K562 (cell line): ENCODE data around the gene CMBL. TPM values are rescaled to one million over a fixed set of nuclear protein-coding genes. Genes with fewer than 3 reads are reported as not detected.

Experiments used
- ATAC-seq: fragments of 200-7000 bp; cut with Tn5 transposase; 3 replicates; pipeline ENCODE4 v1.9.1; 2020; ENCODE audit warnings: moderate library complexity
- BruUV-seq: library from RNA; stranded (reverse); fragments of 400-500 nt; replicated peaks from 2 replicates; lab custom pipeline; 2021; lab: Mats Ljungman, UMichigan
- CTCF ChIA-PET: fragments of 300-600 bp; formaldehyde crosslinking; extraction: SDS; loops from one replicate; lab custom pipeline; 2021; ENCODE audit warnings: low intra/inter-chr PET ratio; lab: Yijun Ruan, JAX
- POLR2A ChIA-PET: fragments of 300-600, 350-650 bp; sonication (Branson Sonifier 250); formaldehyde crosslinking; extraction: SDS; loops from one replicate; lab custom pipeline; 2021; ENCODE audit warnings: antibody characterized with exemption, inconsistent platforms; lab: Yijun Ruan, JAX
- DNase-seq, 4 experiments: peaks; one replicate each; pipeline versions ENCODE4 v3.0.0 to v3.0.0-alpha.2; 2011 to 2018; ENCODE audit warnings: low spot score in 3 of 4, mixed read lengths in 3 of 4; ENCODE audit errors: extremely low read depth in 1 of 4
- FAIRE-seq: peaks from 2 replicates; lab custom pipeline; 2011; peaks lifted over from hg19 to GRCh38; lab: Jason Lieb, UNC
- H2AFZ ChIP-seq: 2 replicates; pipeline ENCODE4 v1.6.0; 2011; ENCODE audit warnings: low read depth, low read length, control low read depth, inconsistent platforms
- H3K27ac ChIP-seq: fragments of 200-600 bp; 3 replicates; pipeline ENCODE4 v1.8.0; 2011; ENCODE audit warnings: low read depth, mild to moderate bottlenecking, control low read depth, inconsistent platforms, low read length, moderate library complexity, mixed read lengths; ENCODE audit errors: extremely low read depth
- H3K27me3 ChIP-seq, 2 experiments: fragments of 300-600 bp in 1 of 2; 2 replicates in 1 of 2; 3 replicates in 1 of 2; pipeline versions ENCODE4 v1.6.0 to v1.8.0; 2011; ENCODE audit warnings: inconsistent platforms in 2 of 2, low read length in 2 of 2, mild to moderate bottlenecking in 1 of 2, mixed read lengths in 1 of 2, moderate library complexity in 1 of 2; ENCODE audit not compliant: control insufficient read depth in 2 of 2, insufficient read depth in 2 of 2
- H3K36me3 ChIP-seq: fragments of 300-600 bp; 3 replicates; pipeline ENCODE4 v1.8.0; 2011; ENCODE audit warnings: mild to moderate bottlenecking, low read length, inconsistent platforms; ENCODE audit not compliant: control insufficient read depth, insufficient read depth
- H3K4me1 ChIP-seq, 2 experiments: fragments of 200-600 bp in 1 of 2; replicated peaks in 1 of 2; 2 replicates in 1 of 2; 3 replicates in 1 of 2; pipeline versions ENCODE4 v1.5.1 to v1.8.0; 2011; ENCODE audit warnings: inconsistent platforms in 2 of 2, low read length in 2 of 2, mild to moderate bottlenecking in 1 of 2, mixed read lengths in 1 of 2, moderate library complexity in 1 of 2; ENCODE audit not compliant: control insufficient read depth in 2 of 2, insufficient read depth in 2 of 2
- H3K4me2 ChIP-seq: 2 replicates; pipeline ENCODE4 v1.6.1; 2011; ENCODE audit warnings: low read length, control low read depth, inconsistent platforms, mixed read lengths; ENCODE audit not compliant: insufficient read depth
- H3K4me3 ChIP-seq: fragments of 200-600 bp; sonication (generic), shearing (Covaris generic); 2 replicates; pipeline ENCODE4 v1.5.1; 2016; ENCODE audit warnings: control low read depth, inconsistent platforms
- H3K79me2 ChIP-seq: fragments of 200-600 bp; 3 replicates; pipeline ENCODE4 v1.8.0; 2011; ENCODE audit warnings: low read length, inconsistent platforms; ENCODE audit not compliant: control insufficient read depth, insufficient read depth
- H3K9ac ChIP-seq, 2 experiments: 2 replicates each; pipeline versions ENCODE4 v1.6.0 to v1.6.1; 2011; ENCODE audit warnings: low read depth in 2 of 2, low read length in 2 of 2, control low read depth in 1 of 2, inconsistent platforms in 1 of 2, mild to moderate bottlenecking in 1 of 2, mixed read lengths in 1 of 2; ENCODE audit not compliant: insufficient read depth in 1 of 2
- H3K9me1 ChIP-seq: one replicate; pipeline ENCODE4 v1.6.0; 2011; ENCODE audit warnings: inconsistent platforms, mild to moderate bottlenecking, low read length, moderate library complexity; ENCODE audit not compliant: control insufficient read depth, insufficient read depth
- H3K9me3 ChIP-seq: replicated peaks from 2 replicates; pipeline ENCODE4 v1.5.1; 2011; ENCODE audit warnings: low read depth, low read length, inconsistent platforms; ENCODE audit not compliant: control insufficient read depth, insufficient read depth
- H4K20me1 ChIP-seq: replicated peaks from 2 replicates; pipeline ENCODE4 v1.6.1; 2011; ENCODE audit warnings: low read length, inconsistent platforms, mixed read lengths; ENCODE audit not compliant: control insufficient read depth, insufficient read depth
- DLX4 ChIP-seq: fragments of 250-450 bp; sonication (Bioruptor Pico); IDR thresholded peaks from 2 replicates; pipeline ENCODE4 v1.6.1; 2021; ENCODE audit warnings: mild to moderate bottlenecking
- E2F3 ChIP-seq: fragments of 250-450 bp; sonication (Bioruptor Pico); IDR thresholded peaks from 2 replicates; pipeline ENCODE4 v1.4.0; 2020; ENCODE audit warnings: mild to moderate bottlenecking
- E2F8 ChIP-seq: fragments of 450-650 bp; IDR thresholded peaks from 2 replicates; pipeline ENCODE4 v1.7.1; 2018; ENCODE audit warnings: mild to moderate bottlenecking, low read depth; ENCODE audit not compliant: partially characterized antibody
- GATAD2A ChIP-seq: fragments of 450-650 bp; IDR thresholded peaks from 2 replicates; pipeline ENCODE4 v1.6.1; 2017
- MTA1 ChIP-seq: fragments of 450-650 bp; IDR thresholded peaks from 2 replicates; pipeline ENCODE4 v1.6.1; 2017; ENCODE audit warnings: borderline replicate concordance
- POLR2A ChIP-seq: fragments of 450-650 bp; conservative IDR thresholded peaks from 2 replicates; pipeline ENCODE4 v1.6.1; 2016
- SLC30A9 ChIP-seq: fragments of 250-450 bp; sonication (Bioruptor Pico); IDR thresholded peaks from 2 replicates; pipeline ENCODE4 v1.8.0; 2022; ENCODE audit warnings: mild to moderate bottlenecking, moderate library complexity
- SMC3 ChIP-seq: conservative IDR thresholded peaks from 2 replicates; pipeline ENCODE4 v1.6.1; 2011; ENCODE audit warnings: low read depth, low read length, improper control_type of control experiment; ENCODE audit not compliant: insufficient read depth
- SRSF3 ChIP-seq: fragments of 200-400 bp; formaldehyde crosslinking; IDR thresholded peaks from 2 replicates; pipeline ENCODE4 v1.6.1; 2016; ENCODE audit warnings: mild to moderate bottlenecking, low read length, moderate library complexity; ENCODE audit not compliant: insufficient read depth
- SUPT5H ChIP-seq: fragments of 450-650 bp; IDR thresholded peaks from 2 replicates; pipeline ENCODE4 v1.6.1; 2016
- XRCC5 ChIP-seq: fragments of 200-400 bp; formaldehyde crosslinking; IDR thresholded peaks from 2 replicates; pipeline ENCODE4 v1.6.1; 2017; ENCODE audit warnings: low read depth, mild to moderate bottlenecking, low read length
- ZNF12 ChIP-seq: sonication (generic); formaldehyde crosslinking; IDR thresholded peaks from 2 replicates; pipeline ENCODE4 v1.4.0; 2020; ENCODE audit warnings: mild to moderate bottlenecking, missing genetic modification reagents
- ZNF655 ChIP-seq: fragments of 250-450 bp; sonication (Bioruptor Pico); IDR thresholded peaks from 2 replicates; pipeline ENCODE4 v1.5.0; 2021
- ZNF830 ChIP-seq: fragments of 250-450 bp; sonication (Bioruptor Pico); IDR thresholded peaks from 2 replicates; pipeline ENCODE4 v1.5.0; 2021; ENCODE audit warnings: mild to moderate bottlenecking
- WGBS: fragments of 100-300 bp; shearing (Covaris generic); methylation state at CpG from one replicate; pipeline ENCODE4 v1.1.6; 2016; ENCODE audit warnings: low coverage, mixed read lengths; ENCODE audit not compliant: insufficient coverage; ENCODE audit errors: missing lambda C conversion rate; 5-methylcytosine and 5-hydroxymethylcytosine counted together
- in situ Hi-C: fragments of 300-500 bp; cut with MboI; formaldehyde crosslinking; loops from 4 replicates; pipeline ENCODE4 v1.15.0; 2018; ENCODE audit warnings: inconsistent platforms, mixed read lengths
- intact Hi-C: fragments of 100-400 bp; cut with micrococcal nuclease; formaldehyde crosslinking; loops from 2 replicates; pipeline ENCODE4 v1.14.2; 2022
- polyA plus RNA-seq, 8 experiments: library from polyadenylated mRNA; depleted of rRNA in 4 of 8; stranded (reverse) in 5 of 8; unstranded in 3 of 8; fragments of >200 nt; fragmentation: Nextera tagmentation in 2 of 8; fragmentation: Illumina TruSeq in 1 of 8; extraction: Ambion mirVana in 2 of 8; extraction: Trizol in 1 of 8; gene quantifications; 2 replicates each; pipeline versions ENCODE4 v1.2.1 to v1.2.3, GENCODE V29; 2011 to 2014; ENCODE audit warnings: inconsistent platforms in 1 of 8, missing spikeins in 1 of 8
- total RNA-seq, 7 experiments: library from RNA; depleted of rRNA in 6 of 7; stranded (reverse); fragments of >200 nt in 6 of 7; fragmentation: Illumina TruSeq in 2 of 7; extraction: Trizol in 2 of 7; gene quantifications; 2 replicates each; pipeline versions ENCODE4 v1.2.1 to v1.2.3, GENCODE V29; 2011 to 2021; ENCODE audit warnings: low replicate concordance in 1 of 7
- TF ChIP-seq, protein P1 (sequence below): sonication (generic); formaldehyde crosslinking; IDR thresholded peaks from 2 replicates; pipeline ENCODE4 v1.8.1; 2022; ENCODE audit warnings: missing genetic modification reagents
- TF ChIP-seq, protein P2 (sequence below): sonication (generic); IDR thresholded peaks from 2 replicates; pipeline ENCODE4 v1.6.1; 2016

Gene CMBL
- total and polyA plus RNA-seq, 9 of the 15 experiments (the other 6 are each of a cell fraction or from before 2014, with no cell fraction given): 22.6 to 192 (median 71.1) TPM

DNA sequence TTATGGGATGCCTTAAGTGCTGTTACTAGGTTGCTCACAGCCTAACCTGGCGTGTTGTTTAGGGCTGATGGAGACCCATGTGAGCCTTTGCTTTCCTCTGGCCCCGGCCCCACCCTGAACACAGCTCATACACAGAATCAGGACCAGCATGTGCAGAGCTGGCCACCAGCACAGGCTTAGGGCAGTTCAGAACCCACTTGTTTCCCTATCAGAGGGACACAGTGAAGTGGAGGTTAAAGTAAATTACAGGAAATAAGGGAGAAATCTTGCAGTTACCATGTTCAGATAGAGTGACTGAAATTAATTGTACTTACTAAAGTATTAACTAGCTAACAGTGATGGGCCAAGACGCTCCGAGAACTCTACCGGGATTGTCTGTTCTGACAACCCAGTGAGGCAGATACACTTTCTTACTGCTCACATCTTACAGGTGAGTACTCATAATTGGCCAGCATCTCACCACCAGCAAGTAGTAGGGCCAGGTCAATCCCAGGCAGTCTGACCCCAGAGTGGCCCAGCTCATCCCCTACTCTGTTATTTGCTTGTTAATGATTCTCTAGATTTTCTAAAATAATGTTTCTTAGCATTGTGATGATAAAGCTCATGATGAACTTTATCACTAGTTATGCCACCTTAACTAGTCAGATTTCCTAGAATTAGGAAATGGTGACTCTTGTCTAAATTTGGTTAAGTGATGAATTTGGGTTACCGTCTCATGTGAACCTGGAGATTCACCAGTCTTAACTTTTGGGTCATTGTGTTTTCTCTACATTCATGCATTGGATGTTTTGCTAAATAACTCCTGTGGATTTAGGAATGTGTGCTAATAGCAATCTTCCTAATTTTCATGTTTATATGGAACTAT is 42.2 kb downstream of the CMBL start:
- Histone ChIP-seq H3K27me3 (no peaks in the 10 kb centered on the region), H3K9me1 (peaks cover 4% of the 10 kb centered on the region), H3K4me1 (peaks cover 0 to 17% of the 10 kb centered on the region in 2 experiments; a peak in 3 of 5 replicates), H2AFZ (no peak overlapping the region), H3K4me3 (no peak overlapping the region), H3K27ac (no peak overlapping the region), H3K36me3 (peaks cover 60% of the 10 kb centered on the region), H3K9me3 (no peaks in the 10 kb centered on the region), H3K4me2 (no peak overlapping the region), H3K79me2 (peaks cover 4% of the 10 kb centered on the region; the same call in 1 of the 3 replicates), H3K9ac (no peak overlapping the region), H4K20me1 (peaks cover 13% of the 10 kb centered on the region; the same call in 1 of the 2 replicates)
- BruUV-seq: no TSS peak
- in situ Hi-C loops (no loop called here), intact Hi-C loops (loop anchor here (5.0 kb wide), 1 partner anchor 172 kb away; no protein-coding TSS in a partner anchor)
- FAIRE-seq (no peak), DNase-seq (no peak), ATAC-seq (peak; percentile 62)
- ChIA-PET CTCF (no interaction called here), POLR2A (interaction anchor here (0.7 to 7.9 kb wide), 7 partner anchors 8 to 93 kb away, joined by 3 to 72 read pairs (median 4); partner anchors contain the start of genes ATPSCKMT, CCT5 and MARCHF6)
- 56% methylated on average over 6 of the region's 6 CpGs for WGBS
- TF ChIP-seq SUPT5H (peak; percentile 83), POLR2A (peak; percentile 80), ZNF830 (CRISPR knock-in tag) (no peak), ZNF655 (no peak), SRSF3 (no peak), E2F8 (peak; percentile 49), SMC3 (no peak), XRCC5 (no peak), E2F3 (no peak), GATAD2A (no peak), ZNF12 (CRISPR knock-in tag) (no peak), SLC30A9 (no peak), MTA1 (no peak), DLX4 (CRISPR knock-in tag) (no peak)
- TF ChIP-seq, protein P1, sequence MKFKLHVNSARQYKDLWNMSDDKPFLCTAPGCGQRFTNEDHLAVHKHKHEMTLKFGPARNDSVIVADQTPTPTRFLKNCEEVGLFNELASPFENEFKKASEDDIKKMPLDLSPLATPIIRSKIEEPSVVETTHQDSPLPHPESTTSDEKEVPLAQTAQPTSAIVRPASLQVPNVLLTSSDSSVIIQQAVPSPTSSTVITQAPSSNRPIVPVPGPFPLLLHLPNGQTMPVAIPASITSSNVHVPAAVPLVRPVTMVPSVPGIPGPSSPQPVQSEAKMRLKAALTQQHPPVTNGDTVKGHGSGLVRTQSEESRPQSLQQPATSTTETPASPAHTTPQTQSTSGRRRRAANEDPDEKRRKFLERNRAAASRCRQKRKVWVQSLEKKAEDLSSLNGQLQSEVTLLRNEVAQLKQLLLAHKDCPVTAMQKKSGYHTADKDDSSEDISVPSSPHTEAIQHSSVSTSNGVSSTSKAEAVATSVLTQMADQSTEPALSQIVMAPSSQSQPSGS (CRISPR knock-in tag): no peak
- TF ChIP-seq, protein P2, sequence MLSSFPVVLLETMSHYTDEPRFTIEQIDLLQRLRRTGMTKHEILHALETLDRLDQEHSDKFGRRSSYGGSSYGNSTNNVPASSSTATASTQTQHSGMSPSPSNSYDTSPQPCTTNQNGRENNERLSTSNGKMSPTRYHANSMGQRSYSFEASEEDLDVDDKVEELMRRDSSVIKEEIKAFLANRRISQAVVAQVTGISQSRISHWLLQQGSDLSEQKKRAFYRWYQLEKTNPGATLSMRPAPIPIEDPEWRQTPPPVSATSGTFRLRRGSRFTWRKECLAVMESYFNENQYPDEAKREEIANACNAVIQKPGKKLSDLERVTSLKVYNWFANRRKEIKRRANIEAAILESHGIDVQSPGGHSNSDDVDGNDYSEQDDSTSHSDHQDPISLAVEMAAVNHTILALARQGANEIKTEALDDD: peak; percentile 82
